Tibial nerve (tissue), 4 donors: Measurements from ENCODE around the gene ZNF716.

Source experiments
- EP300 ChIP-seq, 2 donors: sonication (generic); formaldehyde crosslinking; IDR thresholded peaks; one replicate each; pipeline ENCODE4 v1.6.1; 2017; ENCODE audit warnings: antibody characterized with exemption in 2 of 2, mild to moderate bottlenecking in 1 of 2
- POLR2A ChIP-seq, 2 donors: fragments of 450-650 bp; IDR thresholded peaks; one replicate each; pipeline ENCODE4 v1.6.1; 2017; ENCODE audit warnings: antibody characterized with exemption in 2 of 2, mild to moderate bottlenecking in 2 of 2, moderate library complexity in 2 of 2
- TF ChIP-seq, protein P1 (sequence below), 5 experiments: fragments of 200-600 bp in 3 of 5; fragments of 450-650 bp in 2 of 5; sonication (generic) in 3 of 5; IDR thresholded peaks; one replicate each; pipeline ENCODE4 v1.5.1; 2016 to 2019; ENCODE audit warnings: antibody characterized with exemption in 5 of 5, mild to moderate bottlenecking in 3 of 5, moderate library complexity in 2 of 5

DNA sequence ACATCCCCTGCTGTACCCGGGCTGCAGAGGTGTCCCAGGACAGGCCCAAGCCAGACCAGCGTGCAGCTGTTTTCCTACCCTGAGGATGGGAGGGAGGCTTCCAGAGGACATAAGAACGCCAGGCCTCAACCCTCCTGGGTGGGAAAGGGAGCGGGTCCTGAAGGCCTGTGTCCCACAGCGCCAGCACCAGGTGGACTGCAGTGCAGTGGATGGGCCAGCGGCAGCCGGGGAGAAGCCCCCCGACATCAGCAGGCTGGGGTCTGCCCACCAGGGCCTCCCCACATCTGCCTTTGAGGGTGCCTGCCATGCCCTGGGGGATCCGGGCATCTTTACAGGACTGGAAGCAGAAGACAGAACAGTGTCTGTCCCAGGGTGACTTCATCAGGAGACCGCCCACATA lies 22.8 kb upstream of the ZNF716 start:
- TF ChIP-seq, protein P1, sequence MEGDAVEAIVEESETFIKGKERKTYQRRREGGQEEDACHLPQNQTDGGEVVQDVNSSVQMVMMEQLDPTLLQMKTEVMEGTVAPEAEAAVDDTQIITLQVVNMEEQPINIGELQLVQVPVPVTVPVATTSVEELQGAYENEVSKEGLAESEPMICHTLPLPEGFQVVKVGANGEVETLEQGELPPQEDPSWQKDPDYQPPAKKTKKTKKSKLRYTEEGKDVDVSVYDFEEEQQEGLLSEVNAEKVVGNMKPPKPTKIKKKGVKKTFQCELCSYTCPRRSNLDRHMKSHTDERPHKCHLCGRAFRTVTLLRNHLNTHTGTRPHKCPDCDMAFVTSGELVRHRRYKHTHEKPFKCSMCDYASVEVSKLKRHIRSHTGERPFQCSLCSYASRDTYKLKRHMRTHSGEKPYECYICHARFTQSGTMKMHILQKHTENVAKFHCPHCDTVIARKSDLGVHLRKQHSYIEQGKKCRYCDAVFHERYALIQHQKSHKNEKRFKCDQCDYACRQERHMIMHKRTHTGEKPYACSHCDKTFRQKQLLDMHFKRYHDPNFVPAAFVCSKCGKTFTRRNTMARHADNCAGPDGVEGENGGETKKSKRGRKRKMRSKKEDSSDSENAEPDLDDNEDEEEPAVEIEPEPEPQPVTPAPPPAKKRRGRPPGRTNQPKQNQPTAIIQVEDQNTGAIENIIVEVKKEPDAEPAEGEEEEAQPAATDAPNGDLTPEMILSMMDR (IDR thresholded peaks at IDR 0.05) = no peak
- TF ChIP-seq POLR2A (IDR thresholded peaks at IDR 0.05) (no peak), EP300 (IDR thresholded peaks at IDR 0.05) (no peak)
